ENCODE measurements around the gene RIPK1.

GRCh38 chr6:3035397-3035796 is 32.9 kb upstream of the RIPK1 start:
- no peak for TF ChIP-seq CTCF (IDR thresholded peaks at IDR 0.05; ENCODE audit: low read depth, low read length)
- TF ChIP-seq EZH2phosphoT487 (IDR thresholded peaks at IDR 0.05; ENCODE audit: low read depth), result no peak

Data from OCI-LY3 (cell line).